D721Med (cell line): Measurements from ENCODE around the gene RGL2.
A peak's percentile ranks its signal among the peaks of the same experiment; 100 is the strongest.

Source experiments
- DNase-seq: peaks from one replicate; pipeline ENCODE4 v3.0.0; 2011; ENCODE audit warnings: low spot score; ENCODE audit not compliant: insufficient read length
- FAIRE-seq: peaks from 2 replicates; lab custom pipeline; 2011; peaks lifted over from hg19 to GRCh38; lab: Jason Lieb, UNC
- CTCF ChIP-seq: IDR thresholded peaks from 2 replicates; pipeline ENCODE4 v1.5.1; 2012; ENCODE audit warnings: mild to moderate bottlenecking, control low read depth; ENCODE audit not compliant: insufficient read depth; ENCODE audit errors: missing control alignments

RGL2 gene

GRCh38 chr6:33279971-33280511 lies 18.7 kb downstream of the RGL2 start:
- FAIRE-seq (no peak), DNase-seq (no peak)
- TF ChIP-seq CTCF, result peak; percentile 56

DNA sequence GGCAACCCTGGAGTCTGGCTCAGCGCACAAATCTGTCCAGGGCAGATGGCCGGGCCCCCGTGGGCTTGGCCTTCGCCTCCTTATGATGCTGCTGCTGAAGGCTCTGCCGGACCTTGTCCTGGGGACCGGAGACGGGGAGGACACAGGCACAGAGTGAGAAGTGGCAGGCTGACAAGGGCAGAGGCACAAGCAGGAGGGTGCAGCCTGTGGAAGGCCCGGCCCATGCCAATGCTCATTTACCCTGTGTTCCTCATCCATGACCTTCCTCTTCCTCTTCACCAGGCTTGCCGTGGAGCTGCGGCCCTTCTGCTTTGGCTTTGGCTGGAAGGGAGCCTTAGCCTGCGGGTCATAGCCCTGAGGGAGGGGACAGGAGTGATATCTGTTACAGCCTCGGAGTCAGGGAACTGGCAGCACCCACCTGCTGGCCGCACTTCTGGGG lies 19.5 kb downstream of the RGL2 start:
- no peak for DNase-seq
- FAIRE-seq, result no peak
- TF ChIP-seq CTCF, result no peak

- FAIRE-seq, result no peak
- no peak for DNase-seq
- TF ChIP-seq CTCF, result no peak
Measured at GRCh38 chr6:33278810-33279209, 19.9 kb downstream of the RGL2 start.

- FAIRE-seq, result no peak
- TF ChIP-seq CTCF, result no peak
- no peak for DNase-seq
Measured at GRCh38 chr6:33278392-33278741, 20.4 kb downstream of the RGL2 start.

- DNase-seq, result no peak
Measured at GRCh38 chr6:33277663-33278391, 20.9 kb downstream of the RGL2 start.

GRCh38 chr6:33276864-33277662 lies 21.7 kb downstream of the RGL2 start, which contains the start of gene B3GALT4:
Gene B3GALT4, plus strand, starts transcription at chr6:33277123. Its CDS starts 297 bp downstream, at chr6:33277420.
- no peak for FAIRE-seq
- no peak for DNase-seq
- peak; percentile 34 for TF ChIP-seq CTCF

More at GRCh38 chr6:33277663-33278391, 20.9 kb downstream of the RGL2 start:
- FAIRE-seq, result no peak
- TF ChIP-seq CTCF, result no peak
